ENCODE results near the gene GRPR. TPM values are rescaled to one million over a fixed set of nuclear protein-coding genes. Genes with fewer than 3 reads are reported as not detected.
"Not testable (repeated sequence)": the region's sequence is repeated elsewhere in the genome, so short reads cannot be mapped to it uniquely, and the experiment has no call there.

Gene GRPR
- total RNA-seq, 2 donors from 2014 or later = not detected

- H3K4me1 ChIP-seq (ENCODE audit: control insufficient read depth in 1 of 2, low read depth in 2 of 2) = no peaks in the 10 kb centered on the region
- no peak for ATAC-seq (ENCODE audit: insufficient number of reproducible peaks, low FRiP score, low read depth)
Measured at GRCh38 chrX:16172391-16172790, 49.0 kb downstream of the GRPR start.

DNA sequence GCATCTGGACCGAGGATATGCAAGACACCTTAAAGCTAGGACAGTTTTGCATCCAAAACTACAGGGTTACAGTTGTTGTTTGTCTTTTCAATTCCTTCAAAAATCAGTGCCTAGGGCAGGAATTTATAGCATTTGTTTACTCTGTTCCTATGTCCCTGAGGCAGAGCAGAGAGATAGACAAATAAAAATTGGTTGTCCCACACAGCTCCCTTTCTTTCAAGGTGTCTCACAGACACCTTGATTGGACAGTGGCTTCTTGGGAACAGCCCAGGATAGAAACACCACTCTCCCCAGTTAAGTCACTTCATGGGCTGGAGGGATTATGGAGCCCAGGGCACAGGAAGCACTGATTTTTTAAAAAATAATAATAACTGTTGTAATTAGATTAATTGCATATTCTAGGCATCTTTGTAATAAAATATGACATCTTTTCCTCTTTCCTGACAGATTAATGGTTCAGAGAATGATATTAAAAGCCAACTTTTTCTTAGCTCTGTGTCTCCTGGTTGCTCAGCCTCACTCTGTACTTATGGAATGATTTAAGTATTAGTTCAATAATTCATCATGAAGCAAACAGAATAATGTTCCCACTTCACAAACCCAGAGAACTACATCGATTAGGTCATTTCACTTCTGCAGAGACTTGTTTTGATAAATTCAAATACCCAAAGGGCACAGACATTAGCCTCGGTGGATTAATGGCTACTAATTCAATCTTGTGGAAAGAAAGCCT is 52.1 kb downstream of the GRPR start:
- H3K36me3 ChIP-seq = no peaks in the 10 kb centered on the region
- DNase-seq (ENCODE audit: low spot score) (no peak), ATAC-seq (ENCODE audit: insufficient number of reproducible peaks, low FRiP score, low read depth) (no peak)
- no peaks in the 10 kb centered on the region for H3K27me3 ChIP-seq (replicated peaks; ENCODE audit: insufficient read depth)
- H3K4me1 ChIP-seq (ENCODE audit: control insufficient read depth in 1 of 2, low read depth in 2 of 2) = no peaks in the 10 kb centered on the region
- H3K27ac ChIP-seq = no peak overlapping the region
- H3K4me3 ChIP-seq = no peak overlapping the region
- no peaks in the 10 kb centered on the region for H3K9me3 ChIP-seq
- TF ChIP-seq, protein P1, sequence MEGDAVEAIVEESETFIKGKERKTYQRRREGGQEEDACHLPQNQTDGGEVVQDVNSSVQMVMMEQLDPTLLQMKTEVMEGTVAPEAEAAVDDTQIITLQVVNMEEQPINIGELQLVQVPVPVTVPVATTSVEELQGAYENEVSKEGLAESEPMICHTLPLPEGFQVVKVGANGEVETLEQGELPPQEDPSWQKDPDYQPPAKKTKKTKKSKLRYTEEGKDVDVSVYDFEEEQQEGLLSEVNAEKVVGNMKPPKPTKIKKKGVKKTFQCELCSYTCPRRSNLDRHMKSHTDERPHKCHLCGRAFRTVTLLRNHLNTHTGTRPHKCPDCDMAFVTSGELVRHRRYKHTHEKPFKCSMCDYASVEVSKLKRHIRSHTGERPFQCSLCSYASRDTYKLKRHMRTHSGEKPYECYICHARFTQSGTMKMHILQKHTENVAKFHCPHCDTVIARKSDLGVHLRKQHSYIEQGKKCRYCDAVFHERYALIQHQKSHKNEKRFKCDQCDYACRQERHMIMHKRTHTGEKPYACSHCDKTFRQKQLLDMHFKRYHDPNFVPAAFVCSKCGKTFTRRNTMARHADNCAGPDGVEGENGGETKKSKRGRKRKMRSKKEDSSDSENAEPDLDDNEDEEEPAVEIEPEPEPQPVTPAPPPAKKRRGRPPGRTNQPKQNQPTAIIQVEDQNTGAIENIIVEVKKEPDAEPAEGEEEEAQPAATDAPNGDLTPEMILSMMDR (IDR thresholded peaks at IDR 0.05) = no peak

More at GRCh38 chrX:16172391-16172790, 49.0 kb downstream of the GRPR start:
- DNase-seq (ENCODE audit: low spot score) = no peak
- no peaks in the 10 kb centered on the region for H3K27me3 ChIP-seq (replicated peaks; ENCODE audit: insufficient read depth)
- no peak overlapping the region for H3K27ac ChIP-seq
- no peaks in the 10 kb centered on the region for H3K9me3 ChIP-seq
- TF ChIP-seq, protein P1 (IDR thresholded peaks at IDR 0.05) = no peak
- no peaks in the 10 kb centered on the region for H3K36me3 ChIP-seq
- no peak overlapping the region for H3K4me3 ChIP-seq

- Histone ChIP-seq H3K4me3 (no peak overlapping the region), H3K9me3 (no peaks in the 10 kb centered on the region), H3K27ac (no peak overlapping the region), H3K27me3 (replicated peaks; ENCODE audit: insufficient read depth) (no peaks in the 10 kb centered on the region), H3K4me1 (ENCODE audit: control insufficient read depth in 1 of 2, low read depth in 2 of 2) (no peaks in the 10 kb centered on the region), H3K36me3 (no peaks in the 10 kb centered on the region)
- TF ChIP-seq, protein P1 (IDR thresholded peaks at IDR 0.05) = no peak
- DNase-seq (ENCODE audit: low spot score) (no peak), ATAC-seq (ENCODE audit: insufficient number of reproducible peaks, low FRiP score, low read depth) (no peak)
Measured at GRCh38 chrX:16177260-16177659, 53.9 kb downstream of the GRPR start.

DNA sequence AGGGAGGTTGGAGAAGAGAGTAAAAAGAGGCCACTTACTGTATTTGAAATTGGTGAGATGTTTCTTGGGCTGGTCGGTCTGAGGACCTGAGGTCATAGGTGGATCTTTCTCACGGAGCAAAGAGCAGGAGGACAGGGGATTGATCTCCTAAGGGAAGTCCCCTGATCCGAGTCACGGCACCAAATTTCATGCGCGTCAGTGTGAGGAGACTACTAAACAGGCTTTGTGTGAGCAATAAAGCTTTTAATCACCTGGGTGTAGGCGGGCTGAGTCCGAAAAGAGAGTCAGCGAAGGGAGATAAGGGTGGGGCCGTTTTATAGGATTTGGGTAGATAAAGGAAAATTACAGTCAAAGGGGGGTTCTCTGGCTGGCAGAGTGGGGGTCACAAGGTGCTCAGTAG is 60.5 kb downstream of the GRPR start:
- H3K4me3 ChIP-seq; ATAC-seq (ENCODE audit: insufficient number of reproducible peaks, low FRiP score, low read depth); H3K4me1 ChIP-seq (ENCODE audit: control insufficient read depth in 1 of 2, low read depth in 2 of 2); H3K27me3 ChIP-seq (replicated peaks; ENCODE audit: insufficient read depth); H3K36me3 ChIP-seq; H3K27ac ChIP-seq; DNase-seq (ENCODE audit: low spot score); H3K9me3 ChIP-seq: not testable (repeated sequence)

GRCh38 chrX:16185725-16186136 is 62.4 kb downstream of the GRPR start:
- TF ChIP-seq, protein P1 (IDR thresholded peaks at IDR 0.05) = no peak
- H3K4me3 ChIP-seq = no peak overlapping the region
- no peak overlapping the region for H3K27ac ChIP-seq
- H3K36me3 ChIP-seq = no peaks in the 10 kb centered on the region
- H3K4me1 ChIP-seq (ENCODE audit: control insufficient read depth in 1 of 2, low read depth in 2 of 2) = no peaks in the 10 kb centered on the region
- no peak for DNase-seq (ENCODE audit: low spot score)
- no peaks in the 10 kb centered on the region for H3K9me3 ChIP-seq
- ATAC-seq (ENCODE audit: insufficient number of reproducible peaks, low FRiP score, low read depth) = no peak
- no peaks in the 10 kb centered on the region for H3K27me3 ChIP-seq (replicated peaks; ENCODE audit: insufficient read depth)
